ENCODE measurements around the gene LYPD5. TPM values are rescaled to one million over a fixed set of nuclear protein-coding genes. Genes with fewer than 3 reads are reported as not detected.

The LYPD5 gene
- polyA plus RNA-seq, 2 of the 4 experiments (the other 2 are of a cell fraction) = 0.09 to 0.12 TPM

DNA sequence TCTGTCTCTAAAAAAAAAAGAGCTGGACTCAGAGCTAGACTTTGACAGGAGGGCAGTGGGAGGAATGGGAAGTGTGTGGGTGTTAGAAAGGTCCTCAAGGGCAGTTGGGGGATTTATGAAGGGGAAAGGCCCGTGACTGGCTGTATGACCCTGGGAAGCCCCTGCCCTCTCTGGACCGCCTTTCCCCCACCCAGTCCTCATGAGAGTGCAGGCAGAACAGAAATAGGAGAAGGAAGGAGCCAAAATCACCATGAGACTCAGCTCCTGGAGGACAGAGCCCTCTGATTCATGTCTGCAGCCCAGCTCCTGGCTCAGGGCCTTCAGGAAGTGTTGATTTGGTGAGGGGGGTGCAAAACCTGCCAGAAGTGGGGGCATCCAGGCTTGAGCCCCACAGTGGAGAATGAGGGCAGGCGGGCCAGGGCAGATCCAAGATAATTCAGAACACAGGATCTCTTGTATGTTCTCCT is 38.7 kb downstream of the LYPD5 start:
- no peaks in the 10 kb centered on the region for H3K9me3 ChIP-seq
- 71% methylated on average over 3 of the region's 3 CpGs for WGBS (ENCODE audit: missing lambda C conversion rate)
- FAIRE-seq (no peak), DNase-seq (ENCODE audit: low read depth in 1 of 2, low spot score in 1 of 2) (no peak), ATAC-seq (no peak)
- H3K4me1 ChIP-seq = peaks cover 52% of the 10 kb centered on the region
- ChIA-PET CTCF (interaction anchor here (0.6 to 22.3 kb wide), 6 partner anchors 22 to 243 kb away, joined by 3 to 565 read pairs (median 20); partner anchors contain the start of genes KCNN4 and PLAUR), POLR2A (interaction anchor here (1.2 to 1.5 kb wide), 3 partner anchors 9 to 95 kb away, joined by 4 to 10 read pairs (median 4); partner anchors contain the start of gene SMG9)
- peak overlapping the region; percentile 90 to 92; a peak in 5 of 6 replicates for H3K27ac ChIP-seq
- H3K4me2 ChIP-seq = peak overlapping the region; percentile 32; the same call in 1 of the 3 replicates
- H3K4me3 ChIP-seq = no peak overlapping the region
- TF ChIP-seq POLR2AphosphoS2 (conservative IDR thresholded peaks at IDR 0.05; ENCODE audit: low read length) (no peak), FOSB (CRISPR knock-in tag; IDR thresholded peaks at IDR 0.05) (no peak), CEBPB (IDR thresholded peaks at IDR 0.05) (no peak), NR3C1 (IDR thresholded peaks at IDR 0.05) (no peak), RAD21 (conservative IDR thresholded peaks at IDR 0.05 in 1 of 2, IDR thresholded peaks at IDR 0.05 in 1 of 2) (no peak), ESRRA (IDR thresholded peaks at IDR 0.05; ENCODE audit: borderline replicate concordance, low read length) (no peak), RCOR1 (IDR thresholded peaks at IDR 0.05; ENCODE audit: low read depth, low read length) (no peak)
- TF ChIP-seq, protein P1, sequence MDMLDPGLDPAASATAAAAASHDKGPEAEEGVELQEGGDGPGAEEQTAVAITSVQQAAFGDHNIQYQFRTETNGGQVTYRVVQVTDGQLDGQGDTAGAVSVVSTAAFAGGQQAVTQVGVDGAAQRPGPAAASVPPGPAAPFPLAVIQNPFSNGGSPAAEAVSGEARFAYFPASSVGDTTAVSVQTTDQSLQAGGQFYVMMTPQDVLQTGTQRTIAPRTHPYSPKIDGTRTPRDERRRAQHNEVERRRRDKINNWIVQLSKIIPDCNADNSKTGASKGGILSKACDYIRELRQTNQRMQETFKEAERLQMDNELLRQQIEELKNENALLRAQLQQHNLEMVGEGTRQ (IDR thresholded peaks at IDR 0.05) = no peak
- TF ChIP-seq, protein P2, sequence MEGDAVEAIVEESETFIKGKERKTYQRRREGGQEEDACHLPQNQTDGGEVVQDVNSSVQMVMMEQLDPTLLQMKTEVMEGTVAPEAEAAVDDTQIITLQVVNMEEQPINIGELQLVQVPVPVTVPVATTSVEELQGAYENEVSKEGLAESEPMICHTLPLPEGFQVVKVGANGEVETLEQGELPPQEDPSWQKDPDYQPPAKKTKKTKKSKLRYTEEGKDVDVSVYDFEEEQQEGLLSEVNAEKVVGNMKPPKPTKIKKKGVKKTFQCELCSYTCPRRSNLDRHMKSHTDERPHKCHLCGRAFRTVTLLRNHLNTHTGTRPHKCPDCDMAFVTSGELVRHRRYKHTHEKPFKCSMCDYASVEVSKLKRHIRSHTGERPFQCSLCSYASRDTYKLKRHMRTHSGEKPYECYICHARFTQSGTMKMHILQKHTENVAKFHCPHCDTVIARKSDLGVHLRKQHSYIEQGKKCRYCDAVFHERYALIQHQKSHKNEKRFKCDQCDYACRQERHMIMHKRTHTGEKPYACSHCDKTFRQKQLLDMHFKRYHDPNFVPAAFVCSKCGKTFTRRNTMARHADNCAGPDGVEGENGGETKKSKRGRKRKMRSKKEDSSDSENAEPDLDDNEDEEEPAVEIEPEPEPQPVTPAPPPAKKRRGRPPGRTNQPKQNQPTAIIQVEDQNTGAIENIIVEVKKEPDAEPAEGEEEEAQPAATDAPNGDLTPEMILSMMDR (IDR thresholded peaks at IDR 0.05) = no peak

DNA sequence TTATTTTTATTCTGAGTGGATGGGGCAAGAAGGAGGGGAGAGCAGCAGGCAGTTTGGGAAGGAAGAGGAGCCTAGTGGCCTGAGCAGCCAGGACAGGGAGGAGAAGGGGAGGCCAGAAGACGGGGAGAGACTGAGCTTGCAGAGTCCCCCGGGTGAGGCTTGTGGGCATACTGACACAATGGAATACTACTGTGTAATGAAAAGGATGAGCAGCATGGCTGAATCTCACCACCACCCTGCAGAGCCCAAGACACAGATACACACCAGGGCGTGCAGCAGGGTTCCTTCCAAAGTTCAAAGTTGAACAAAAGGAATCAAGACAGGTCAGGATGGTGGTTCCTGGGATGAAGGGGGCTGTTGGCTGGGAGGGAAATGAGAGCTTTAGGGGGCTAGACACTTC is 39.4 kb downstream of the LYPD5 start:
- H3K4me3 ChIP-seq = no peak overlapping the region
- POLR2A ChIA-PET = interaction anchor here (1.2 to 1.5 kb wide), 2 partner anchors 8 to 10 kb away, joined by 4 to 10 read pairs; partner anchors contain the start of gene SMG9
- TF ChIP-seq, protein P1 (IDR thresholded peaks at IDR 0.05) = no peak
- TF ChIP-seq ZNF302 (CRISPR knock-in tag; IDR thresholded peaks at IDR 0.05) = no peak
- TF ChIP-seq BHLHE40 (IDR thresholded peaks at IDR 0.05; ENCODE audit: low read depth, low read length) = no peak
- no peak for TF ChIP-seq EHF (CRISPR knock-in tag; IDR thresholded peaks at IDR 0.05)
- no peak for TF ChIP-seq JUNB (IDR thresholded peaks at IDR 0.05)
- TF ChIP-seq MAFK (IDR thresholded peaks at IDR 0.05; ENCODE audit: partially characterized antibody) = no peak
- TF ChIP-seq MAZ (IDR thresholded peaks at IDR 0.05; ENCODE audit: borderline replicate concordance, low read depth, low read length) = no peak
- TF ChIP-seq POLR2A (IDR thresholded peaks at IDR 0.05; ENCODE audit: low read length) = no peak
- TF ChIP-seq NR3C1 (IDR thresholded peaks at IDR 0.05) = no peak
- no peak for TF ChIP-seq SREBF2 (IDR thresholded peaks at IDR 0.05)
- TF ChIP-seq FOXS1 (CRISPR knock-in tag; IDR thresholded peaks at IDR 0.05) = no peak
- no peak for TF ChIP-seq SMC3 (IDR thresholded peaks at IDR 0.05)
- no peak for TF ChIP-seq HOXB13 (CRISPR knock-in tag; IDR thresholded peaks at IDR 0.05; ENCODE audit: low read depth)
- TF ChIP-seq RNF2 (IDR thresholded peaks at IDR 0.05; ENCODE audit: borderline replicate concordance, low read depth) = no peak
- TF ChIP-seq KDM5A (IDR thresholded peaks at IDR 0.05) = no peak
- no peak for TF ChIP-seq HOXA7 (CRISPR knock-in tag; IDR thresholded peaks at IDR 0.05)
- no peak for TF ChIP-seq JUN (IDR thresholded peaks at IDR 0.05)
- TF ChIP-seq, protein P2 (IDR thresholded peaks at IDR 0.05) = no peak
- TF ChIP-seq ZSCAN20 (CRISPR knock-in tag; IDR thresholded peaks at IDR 0.05) = no peak
- peaks cover 59% of the 10 kb centered on the region for H3K4me1 ChIP-seq
- H3K27ac ChIP-seq = peak overlapping the region; percentile 90 to 92; a peak in 5 of 6 replicates
- FAIRE-seq (no peak), DNase-seq (ENCODE audit: low read depth in 1 of 2, low spot score in 1 of 2) (no peak), ATAC-seq (no peak)
- H3K9me3 ChIP-seq = no peaks in the 10 kb centered on the region
- CTCF ChIA-PET = interaction anchor here (1.3 to 22.3 kb wide), 5 partner anchors 10 to 242 kb away, joined by 3 to 565 read pairs (median 34); partner anchors contain the start of genes KCNN4 and PLAUR
- WGBS (ENCODE audit: missing lambda C conversion rate) = 87% methylated on average over 3 of the region's 3 CpGs
- H3K4me2 ChIP-seq = no peak overlapping the region
